Psoas muscle (tissue), 8 donors: ENCODE results near the gene TNS3. TPM values are rescaled to one million over a fixed set of nuclear protein-coding genes. Genes with fewer than 3 reads are reported as not detected.

Experiments
- ATAC-seq, 4 donors: fragments of 200-7000 bp; cut with Tn5 transposase; one replicate each; pipeline ENCODE4 v1.9.1; 2020; ENCODE audit warnings: moderate library complexity in 3 of 4, mild to moderate bottlenecking in 2 of 4
- DNase-seq, 2 donors: peaks; one replicate each; pipeline ENCODE4 v3.0.0-alpha.2; 2020
- H3K27ac ChIP-seq: fragments of 200-600 bp; one replicate; pipeline ENCODE4 v1.8.0; 2022
- H3K27me3 ChIP-seq, 3 donors: fragments of 200-600 bp in 1 of 3; one replicate each; pipeline versions ENCODE4 v1.6.1 to v1.8.0; 2013 to 2022; ENCODE audit warnings: low read length in 2 of 3, mild to moderate bottlenecking in 2 of 3, moderate library complexity in 1 of 3; ENCODE audit not compliant: insufficient read depth in 3 of 3
- H3K36me3 ChIP-seq, 2 donors: fragments of 200-600 bp in 1 of 2; one replicate each; pipeline versions ENCODE4 v1.6.1 to v1.8.0; 2013 to 2022; ENCODE audit warnings: low read depth in 1 of 2, mild to moderate bottlenecking in 1 of 2, moderate library complexity in 1 of 2; ENCODE audit not compliant: insufficient read depth in 1 of 2
- H3K4me1 ChIP-seq: fragments of 200-600 bp; one replicate; pipeline ENCODE4 v1.8.0; 2022
- H3K4me3 ChIP-seq: fragments of 200-600 bp; one replicate; pipeline ENCODE4 v1.8.0; 2022; ENCODE audit warnings: mild to moderate bottlenecking
- H3K9me3 ChIP-seq: fragments of 200-600 bp; one replicate; pipeline ENCODE4 v1.8.0; 2022
- WGBS, 3 donors: extraction: QIAGEN DNeasy Blood & Tissue Kit; methylation state at CpG; one replicate each; pipeline versions ENCODE4 v1.1.6 to v1.1.7; 2013; 5-methylcytosine and 5-hydroxymethylcytosine counted together
- intact Hi-C, 2 donors: fragments of 100-400 bp; cut with DNase I; formaldehyde crosslinking; loops; one replicate each; pipeline versions ENCODE4 v1.11.0 to v1.14.2; 2022
- polyA plus RNA-seq, 3 donors: library from polyadenylated mRNA; stranded (reverse); fragments of 200-250 nt; gene quantifications; one replicate each; pipeline ENCODE4 v1.2.3, GENCODE V29; 2013
- total RNA-seq, 4 donors: library from RNA; stranded (reverse); fragmentation: NEBNext Ultra II Directional in 2 of 4; extraction: Animal tissue kit (Norgen Biotek cat#: 25700) in 2 of 4; gene quantifications; one replicate each; pipeline versions ENCODE4 v1.2.1 to v1.2.4, GENCODE V29; 2021 to 2023
- TF ChIP-seq, protein P1 (sequence below): fragments of 200-600 bp; IDR thresholded peaks from one replicate; pipeline ENCODE4 v1.8.0; 2022; ENCODE audit warnings: antibody characterized with exemption
- donor health status: healthy with polysubstance abuse.
- donor health status: DM: no; HTN: no; CAD: no; lungs with moderate emphysema.
- donor health status: Bipolar disorder and iron deficiency.
- donor health status: healthy.
- donor health status: DM: yes; HTN: yes; CAD: no.
- donor health status: DM: no; HTN: no; CAD: no.
- donor health status: DM: no; HTN: no; CAD: no.
- donor health status: DM: yes; HTN: yes; CAD: no.

Gene TNS3
- total and polyA plus RNA-seq, 7 donors: 11.5 to 75.3 (median 35.0) TPM

DNA sequence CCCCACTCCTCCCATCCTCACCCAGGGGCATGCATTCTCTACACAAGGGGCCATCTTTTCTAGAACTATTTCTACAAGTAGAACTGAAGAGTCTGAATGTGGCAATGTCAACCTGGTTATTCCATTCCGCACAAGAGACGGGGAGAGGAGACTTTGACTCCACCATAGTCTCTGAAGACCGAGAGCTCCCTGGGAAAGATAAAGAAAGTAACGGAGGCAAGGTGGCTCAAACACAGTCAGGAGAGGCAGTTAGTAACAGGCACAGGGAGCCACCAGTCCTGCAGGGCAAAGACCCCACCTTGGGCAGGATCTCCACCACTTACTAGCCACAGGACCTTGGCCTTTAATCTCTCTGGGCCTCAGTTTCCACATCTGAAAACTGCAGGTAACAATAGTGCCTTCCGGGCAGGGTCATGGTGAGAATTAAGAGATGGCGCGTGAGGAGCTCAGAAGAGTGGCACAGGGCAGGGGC is 100.3 kb downstream of the TNS3 start:
- 94 to 96% (median 95%) methylated on average over 7 of the region's 7 CpGs for WGBS, 3 donors
- H3K9me3 ChIP-seq: no peaks in the 10 kb centered on the region
- no peak overlapping the region for H3K4me3 ChIP-seq
- H3K4me1 ChIP-seq: peaks cover 36% of the 10 kb centered on the region
- H3K27me3 ChIP-seq: no peaks in the 10 kb centered on the region
- TF ChIP-seq, protein P1, sequence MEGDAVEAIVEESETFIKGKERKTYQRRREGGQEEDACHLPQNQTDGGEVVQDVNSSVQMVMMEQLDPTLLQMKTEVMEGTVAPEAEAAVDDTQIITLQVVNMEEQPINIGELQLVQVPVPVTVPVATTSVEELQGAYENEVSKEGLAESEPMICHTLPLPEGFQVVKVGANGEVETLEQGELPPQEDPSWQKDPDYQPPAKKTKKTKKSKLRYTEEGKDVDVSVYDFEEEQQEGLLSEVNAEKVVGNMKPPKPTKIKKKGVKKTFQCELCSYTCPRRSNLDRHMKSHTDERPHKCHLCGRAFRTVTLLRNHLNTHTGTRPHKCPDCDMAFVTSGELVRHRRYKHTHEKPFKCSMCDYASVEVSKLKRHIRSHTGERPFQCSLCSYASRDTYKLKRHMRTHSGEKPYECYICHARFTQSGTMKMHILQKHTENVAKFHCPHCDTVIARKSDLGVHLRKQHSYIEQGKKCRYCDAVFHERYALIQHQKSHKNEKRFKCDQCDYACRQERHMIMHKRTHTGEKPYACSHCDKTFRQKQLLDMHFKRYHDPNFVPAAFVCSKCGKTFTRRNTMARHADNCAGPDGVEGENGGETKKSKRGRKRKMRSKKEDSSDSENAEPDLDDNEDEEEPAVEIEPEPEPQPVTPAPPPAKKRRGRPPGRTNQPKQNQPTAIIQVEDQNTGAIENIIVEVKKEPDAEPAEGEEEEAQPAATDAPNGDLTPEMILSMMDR: no peak
- peak overlapping the region; percentile 84 for H3K27ac ChIP-seq
- H3K36me3 ChIP-seq: no peaks in the 10 kb centered on the region
- ATAC-seq (no peak), DNase-seq (no peak)
- intact Hi-C loops: loop anchor here in 1 of 2 donors (5.0 kb wide), 1 partner anchor 34 kb away; no protein-coding TSS in a partner anchor

DNA sequence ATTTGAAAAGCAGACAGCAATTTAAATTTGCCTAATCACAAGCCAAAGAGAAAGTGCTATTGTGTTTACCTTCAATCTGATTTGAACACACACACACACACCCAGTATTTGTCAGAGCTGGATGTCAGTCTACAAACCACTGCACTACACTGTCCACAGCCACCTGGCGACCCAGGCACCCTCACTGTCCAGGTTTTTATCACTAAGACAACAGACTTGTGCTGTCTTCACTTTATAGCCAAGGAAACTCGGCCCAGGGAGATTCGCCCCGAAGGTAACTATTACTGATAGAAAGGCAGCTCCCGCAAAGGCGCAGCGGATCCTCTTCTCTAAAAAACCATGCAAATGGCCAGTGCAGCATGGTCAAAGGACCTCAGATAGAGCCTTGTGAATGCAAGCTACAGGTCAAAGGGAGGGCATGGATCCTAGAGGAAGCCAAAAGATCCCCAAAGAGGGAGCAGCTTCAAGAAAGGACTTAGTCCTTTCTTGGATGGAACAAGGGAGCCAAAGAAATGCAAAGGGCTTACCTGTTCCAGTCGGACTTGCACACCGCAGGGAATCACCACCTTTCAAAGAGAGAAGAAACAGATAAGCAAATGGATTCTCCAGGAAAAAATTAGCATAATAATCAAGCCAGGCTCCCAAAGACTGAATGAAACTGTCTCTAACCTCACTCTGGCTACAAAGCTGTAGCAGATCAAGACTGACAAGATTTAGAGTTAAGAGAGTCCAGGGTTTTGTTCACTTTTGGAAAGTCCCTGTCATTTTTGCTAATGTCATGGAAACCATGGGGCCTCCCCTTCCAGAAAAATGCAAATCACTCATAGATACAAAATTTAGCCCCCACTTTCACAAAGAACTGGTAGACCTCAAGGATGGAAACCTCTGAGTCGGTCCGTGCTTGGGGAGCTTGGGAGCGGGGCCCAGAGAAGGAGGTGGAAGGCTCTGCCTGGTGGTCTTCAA is 101.1 kb downstream of the TNS3 start:
- H3K4me3 ChIP-seq: no peak overlapping the region
- TF ChIP-seq, protein P1: no peak
- peaks cover 36% of the 10 kb centered on the region for H3K4me1 ChIP-seq
- no peaks in the 10 kb centered on the region for H3K36me3 ChIP-seq
- WGBS, 3 donors: 90 to 95% (median 93%) methylated on average over 12 of the region's 12 CpGs
- ATAC-seq (no peak), DNase-seq (no peak)
- intact Hi-C loops: loop anchor here in 1 of 2 donors (5.0 kb wide), 1 partner anchor 34 kb away; no protein-coding TSS in a partner anchor
- H3K9me3 ChIP-seq: no peaks in the 10 kb centered on the region
- no peaks in the 10 kb centered on the region for H3K27me3 ChIP-seq
- H3K27ac ChIP-seq: peak overlapping the region; percentile 84

DNA sequence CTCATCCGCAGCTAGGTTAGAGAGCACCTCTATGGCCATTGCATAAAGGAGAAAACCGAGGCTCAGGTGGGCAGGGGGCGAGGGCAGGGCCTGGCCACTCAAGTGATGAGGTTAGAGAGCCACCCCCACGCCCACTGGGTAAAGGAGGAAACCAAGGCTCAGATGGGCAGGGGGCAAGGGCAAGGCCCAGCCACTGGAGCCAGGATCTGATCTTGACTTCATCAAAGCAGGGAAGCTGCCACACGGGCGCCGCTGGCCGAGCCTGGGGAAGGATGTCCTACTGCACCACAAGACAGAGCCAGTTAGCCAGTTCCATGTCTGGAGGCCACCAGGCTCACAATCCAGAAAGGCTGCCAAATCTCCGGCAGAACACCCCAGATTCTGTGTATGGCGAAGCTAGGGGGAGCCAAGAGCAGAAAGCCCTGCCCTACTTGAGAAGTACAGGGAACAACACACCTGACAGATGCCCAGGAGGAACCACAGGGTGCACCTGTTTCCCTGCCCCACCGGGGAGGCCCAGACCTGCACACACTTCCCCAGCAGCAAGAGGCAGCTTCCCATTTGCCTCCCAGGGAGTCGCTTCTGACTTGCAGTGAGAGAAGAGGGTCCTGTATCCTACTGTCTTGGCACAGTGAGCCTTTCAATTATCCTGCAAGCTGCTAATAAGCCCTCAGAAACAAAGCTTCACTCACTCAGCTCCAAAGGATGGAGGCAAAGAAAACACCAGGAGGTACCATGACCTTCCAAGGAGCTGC is 101.9 kb downstream of the TNS3 start:
- DNase-seq (no peak), ATAC-seq (no peak)
- Histone ChIP-seq H3K4me1 (peaks cover 38% of the 10 kb centered on the region), H3K9me3 (no peaks in the 10 kb centered on the region), H3K27me3 (no peaks in the 10 kb centered on the region), H3K27ac (peak overlapping the region; percentile 84), H3K36me3 (no peaks in the 10 kb centered on the region), H3K4me3 (no peak overlapping the region)
- 89 to 94% (median 91%) methylated on average over 12 of the region's 12 CpGs for WGBS, 3 donors
- intact Hi-C loops: loop anchor here in 1 of 2 donors (5.0 kb wide), 1 partner anchor 33 kb away; no protein-coding TSS in a partner anchor
- TF ChIP-seq, protein P1: no peak

DNA sequence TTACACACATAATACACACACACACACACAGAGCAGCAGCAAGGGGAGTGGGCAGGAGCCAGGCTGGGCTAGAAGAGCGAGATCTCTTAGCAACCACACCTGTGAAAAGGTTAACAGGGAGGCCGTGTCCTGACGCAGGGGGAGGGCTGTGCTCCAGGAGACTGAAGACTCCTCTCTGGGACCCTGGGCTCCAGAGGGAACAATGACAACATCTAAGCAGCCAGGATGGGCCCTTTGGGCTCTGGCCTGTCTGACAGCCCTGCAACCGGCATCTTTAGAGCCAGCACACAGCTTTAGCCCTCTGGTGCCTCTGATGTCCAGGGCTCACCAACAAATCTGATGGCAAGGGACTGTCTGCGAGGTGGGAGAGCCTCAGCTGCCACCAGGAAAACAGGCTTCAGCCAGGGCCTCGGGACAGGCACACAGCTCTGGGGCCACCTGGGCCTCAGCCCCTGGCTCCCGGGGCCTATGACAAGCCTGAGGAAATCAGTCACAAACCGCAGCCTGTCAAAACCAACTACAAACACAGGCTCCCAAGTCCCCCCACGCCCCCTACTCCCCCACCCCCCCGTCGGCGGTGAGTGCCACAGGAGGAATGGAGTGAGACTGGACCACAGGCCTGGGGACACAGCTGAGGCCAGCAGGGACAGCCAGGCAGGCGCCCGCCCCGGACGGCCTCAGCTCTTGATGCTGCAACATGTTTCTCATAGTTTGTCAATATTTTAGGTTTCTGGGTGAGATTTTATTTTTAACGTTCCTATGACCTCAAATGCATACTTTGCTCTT is 102.8 kb downstream of the TNS3 start:
- TF ChIP-seq, protein P1: no peak
- no peaks in the 10 kb centered on the region for H3K36me3 ChIP-seq
- no peak overlapping the region for H3K4me3 ChIP-seq
- no peaks in the 10 kb centered on the region for H3K9me3 ChIP-seq
- 76 to 80% (median 78%) methylated on average over 17 of the region's 17 CpGs for WGBS, 3 donors
- H3K27ac ChIP-seq: peak overlapping the region; percentile 84
- H3K4me1 ChIP-seq: peaks cover 38% of the 10 kb centered on the region
- DNase-seq (no peak), ATAC-seq (no peak)
- intact Hi-C loops: no loop called here
- H3K27me3 ChIP-seq: no peaks in the 10 kb centered on the region
